Activated B cell treated with CpG ODN at 0.5 μM for 24 hours (primary cell): ENCODE results near the gene PGS1. TPM values are rescaled to one million over a fixed set of nuclear protein-coding genes. Genes with fewer than 3 reads are reported as not detected.

Experiments used
- ATAC-seq: fragments of 200-7000 bp; cut with Tn5 transposase; one replicate; pipeline ENCODE4 v1.10.0; 2021; ENCODE audit warnings: low read depth, mild to moderate bottlenecking, moderate library complexity
- CTCF ChIA-PET: fragments of 350-600 bp; sonication (Branson Sonifier 250); formaldehyde crosslinking; loops from one replicate; lab custom pipeline; 2021; ENCODE audit warnings: antibody characterized with exemption; lab: Charles Lee
- POLR2A ChIA-PET: fragments of 350-600 bp; sonication (Branson Sonifier 250); formaldehyde crosslinking; loops from one replicate; lab custom pipeline; 2021; ENCODE audit warnings: antibody characterized with exemption; lab: Charles Lee
- DNase-seq: peaks from one replicate; pipeline ENCODE4 v3.0.0; 2022
- H3K27ac Mint-ChIP-seq: one replicate; pipeline ENCODE4 v1.8.0; 2020; ENCODE audit warnings: mixed read lengths
- H3K27me3 Mint-ChIP-seq: one replicate; pipeline ENCODE4 v1.8.0; 2021; ENCODE audit warnings: mixed read lengths
- H3K36me3 Mint-ChIP-seq: one replicate; pipeline ENCODE4 v1.8.0; 2021; ENCODE audit warnings: low read depth, mixed read lengths
- H3K4me1 Mint-ChIP-seq: one replicate; pipeline ENCODE4 v1.8.0; 2021; ENCODE audit warnings: mixed read lengths
- H3K4me3 Mint-ChIP-seq: one replicate; pipeline ENCODE4 v1.8.0; 2020; ENCODE audit warnings: mild to moderate bottlenecking, mixed read lengths
- H3K9me3 Mint-ChIP-seq: one replicate; pipeline ENCODE4 v1.8.0; 2020; ENCODE audit warnings: mixed read lengths
- CTCF ChIP-seq: fragments of 200-600 bp; IDR thresholded peaks from one replicate; pipeline ENCODE4 v1.8.0; 2022; ENCODE audit warnings: antibody characterized with exemption, mild to moderate bottlenecking
- intact Hi-C: fragments of 100-400 bp; cut with micrococcal nuclease; formaldehyde crosslinking; loops from one replicate; pipeline ENCODE4 v1.15.1; 2024
- total RNA-seq: library from RNA; stranded (reverse); gene quantifications from 2 replicates; pipeline ENCODE4 v1.2.3, GENCODE V29; 2022

Gene PGS1
- total RNA-seq, 1 donor from 2014 or later, result 76.1 TPM

- POLR2A ChIA-PET, result interaction anchor here (0.7 kb wide), 1 partner anchor 407 kb away, joined by 3 read pairs; no protein-coding TSS in a partner anchor
- CTCF ChIA-PET, result interaction anchor here (1.6 kb wide), 1 partner anchor 10 kb away, joined by 3 read pairs; no protein-coding TSS in a partner anchor
- no peaks in the 10 kb centered on the region for H3K9me3 Mint-ChIP-seq
- peaks cover 2% of the 10 kb centered on the region for H3K27me3 Mint-ChIP-seq
- no peak overlapping the region for H3K27ac Mint-ChIP-seq
- DNase-seq, result no peak
- intact Hi-C loops, result no loop called here
- no peak for ATAC-seq
- H3K36me3 Mint-ChIP-seq, result peaks cover 23% of the 10 kb centered on the region
- TF ChIP-seq CTCF, result no peak
- no peak overlapping the region for H3K4me3 Mint-ChIP-seq
- peaks cover 2% of the 10 kb centered on the region for H3K4me1 Mint-ChIP-seq
Measured at GRCh38 chr17:78432226-78433012, 54.0 kb downstream of the PGS1 start.

- peaks cover 4% of the 10 kb centered on the region for H3K27me3 Mint-ChIP-seq
- intact Hi-C loops, result no loop called here
- H3K4me3 Mint-ChIP-seq, result no peak overlapping the region
- H3K9me3 Mint-ChIP-seq, result no peaks in the 10 kb centered on the region
- H3K4me1 Mint-ChIP-seq, result peaks cover 2% of the 10 kb centered on the region
- peaks cover 19% of the 10 kb centered on the region for H3K36me3 Mint-ChIP-seq
- ATAC-seq, result no peak
- no peak for TF ChIP-seq CTCF
- ChIA-PET POLR2A (no interaction called here), CTCF (interaction anchor here (1.6 kb wide), 1 partner anchor 10 kb away, joined by 3 read pairs; no protein-coding TSS in a partner anchor)
- no peak for DNase-seq
- no peak overlapping the region for H3K27ac Mint-ChIP-seq
Measured at GRCh38 chr17:78433013-78433727, 54.7 kb downstream of the PGS1 start.

GRCh38 chr17:78433780-78434335 is 55.4 kb downstream of the PGS1 start:
- no peak for ATAC-seq
- Mint-ChIP-seq H3K36me3 (peaks cover 13% of the 10 kb centered on the region), H3K4me3 (no peak overlapping the region), H3K9me3 (no peaks in the 10 kb centered on the region), H3K27ac (no peak overlapping the region), H3K4me1 (peaks cover 2% of the 10 kb centered on the region), H3K27me3 (peaks cover 4% of the 10 kb centered on the region)
- no peak for DNase-seq
- no peak for TF ChIP-seq CTCF
- CTCF ChIA-PET, result interaction anchor here (1.6 kb wide), 1 partner anchor 11 kb away, joined by 3 read pairs; no protein-coding TSS in a partner anchor
- intact Hi-C loops, result no loop called here
- POLR2A ChIA-PET, result no interaction called here

- no peak for DNase-seq
- H3K27ac Mint-ChIP-seq, result no peak overlapping the region
- H3K36me3 Mint-ChIP-seq, result peaks cover 6% of the 10 kb centered on the region
- no peak for TF ChIP-seq CTCF
- CTCF ChIA-PET, result no interaction called here
- peaks cover 2% of the 10 kb centered on the region for H3K4me1 Mint-ChIP-seq
- intact Hi-C loops, result no loop called here
- POLR2A ChIA-PET, result no interaction called here
- peaks cover 4% of the 10 kb centered on the region for H3K27me3 Mint-ChIP-seq
- H3K4me3 Mint-ChIP-seq, result no peak overlapping the region
- no peak for ATAC-seq
- no peaks in the 10 kb centered on the region for H3K9me3 Mint-ChIP-seq
Measured at GRCh38 chr17:78434455-78435329, 56.2 kb downstream of the PGS1 start.
